ENCODE results near the gene CACNB4. TPM values are rescaled to one million over a fixed set of nuclear protein-coding genes. Genes with fewer than 3 reads are reported as not detected.

Gene CACNB4
- total and polyA plus RNA-seq, 2 of the 4 experiments (the other 2 are of a cell fraction) = 0.12 to 0.36 TPM

GRCh38 chr2:152127628-152128027 is 28.8 kb upstream of the CACNB4 start:
- no peak overlapping the region for H3K56ac ChIP-seq (ENCODE audit: extremely low read depth, insufficient read depth, low read length)
- no peak for DNase-seq
- dilution Hi-C loops (cut with HindIII; ENCODE audit: low sequenced_read_pairs, unreplicated experiment) (no loop called here), in situ Hi-C loops (cut with MboI; ENCODE audit: low sequenced_read_pairs) (no loop called here), intact Hi-C loops (cut with micrococcal nuclease) (no loop called here)
- H3K4me1 ChIP-seq (ENCODE audit: control insufficient read depth, insufficient read depth, low read length) = peaks cover under 1% of the 10 kb centered on the region; the same call in 1 of the 2 replicates
- no peak for ATAC-seq (ENCODE audit: low read depth)
- H4K8ac ChIP-seq (ENCODE audit: low read depth in 2 of 2, low read length in 2 of 2) = no peak overlapping the region
- no peaks in the 10 kb centered on the region for H3K9me3 ChIP-seq (ENCODE audit: control insufficient read depth, insufficient read depth, low read length)
- no peak overlapping the region for H2BK15ac ChIP-seq (ENCODE audit: low read depth, low read length)
- no TSS peak for BruUV-seq (replicated peaks)
- TF ChIP-seq MXI1 (IDR thresholded peaks at IDR 0.05; ENCODE audit: borderline replicate concordance, low read depth, low read length) (no peak), SMC3 (IDR thresholded peaks at IDR 0.05; ENCODE audit: low read depth, low read length) (no peak), USF2 (IDR thresholded peaks at IDR 0.05; ENCODE audit: low read depth, low read length) (no peak), CHD1 (IDR thresholded peaks at IDR 0.05; ENCODE audit: low read depth, low read length) (no peak), MAZ (IDR thresholded peaks at IDR 0.05; ENCODE audit: borderline replicate concordance, low read depth, low read length) (no peak), FOS (IDR thresholded peaks at IDR 0.05; ENCODE audit: low read depth, low read length) (no peak), NFE2L2 (IDR thresholded peaks at IDR 0.05; ENCODE audit: low read depth, low read length) (no peak), CTCF (conservative IDR thresholded peaks at IDR 0.05; ENCODE audit: low read depth, low read length) (no peak), BHLHE40 (IDR thresholded peaks at IDR 0.05; ENCODE audit: low read depth, low read length) (no peak), MAFK (IDR thresholded peaks at IDR 0.05; ENCODE audit: low read depth, low read length) (no peak), RAD21 (IDR thresholded peaks at IDR 0.05; ENCODE audit: low read length) (no peak), ELK1 (IDR thresholded peaks at IDR 0.05; ENCODE audit: borderline replicate concordance, low read depth, low read length) (no peak), RFX5 (IDR thresholded peaks at IDR 0.05; ENCODE audit: low read depth, low read length) (no peak), RCOR1 (IDR thresholded peaks at IDR 0.05; ENCODE audit: insufficient replicate concordance, low read length) (no peak)
- no peaks in the 10 kb centered on the region; the same call in 1 of the 2 replicates for H3K9me1 ChIP-seq (ENCODE audit: insufficient read depth, low read length)
- H3K79me1 ChIP-seq (ENCODE audit: low read depth in 1 of 2, low read length in 2 of 2) = no peaks in the 10 kb centered on the region
- H4K91ac ChIP-seq (ENCODE audit: insufficient read depth, low read depth, low read length) = no peak overlapping the region
- no peak overlapping the region for H2AK5ac ChIP-seq (ENCODE audit: low read depth, low read length)
- no peak overlapping the region for H2AFZ ChIP-seq (replicated peaks; ENCODE audit: low read length, poor library complexity)
- no peak overlapping the region for H3K4ac ChIP-seq (ENCODE audit: low read depth, low read length)
- ChIA-PET CTCF (interaction anchor here (1.3 kb wide), 1 partner anchor 9 kb away, joined by 4 read pairs; no protein-coding TSS in a partner anchor), POLR2A (ENCODE audit: unreplicated experiment) (no interaction called here)
- H2BK120ac ChIP-seq (ENCODE audit: low read depth, low read length) = no peak overlapping the region
- no peaks in the 10 kb centered on the region for H3K27me3 ChIP-seq (ENCODE audit: control insufficient read depth, insufficient read depth, low read length)
- H3K4me2 ChIP-seq (ENCODE audit: low read depth, low read length) = no peak overlapping the region
- H3K27ac ChIP-seq (ENCODE audit: insufficient read depth, low read length) = no peak overlapping the region
- no peak overlapping the region for H3K9ac ChIP-seq (ENCODE audit: low read depth, low read length)
- H2BK5ac ChIP-seq (ENCODE audit: low read depth, low read length, poor library complexity, severe bottlenecking) = no peak overlapping the region
- no peak overlapping the region for H3K18ac ChIP-seq (ENCODE audit: low read depth, low read length)
- H2AK9ac ChIP-seq (replicated peaks; ENCODE audit: low read depth, low read length, poor library complexity) = no peak overlapping the region
- H4K20me1 ChIP-seq (ENCODE audit: insufficient read depth, low read length) = no peaks in the 10 kb centered on the region
- no peak overlapping the region for H4K5ac ChIP-seq (ENCODE audit: low read depth, low read length)
- H3K14ac ChIP-seq (replicated peaks; ENCODE audit: low read depth, low read length) = no peak overlapping the region
- H3K36me3 ChIP-seq (ENCODE audit: control insufficient read depth, insufficient read depth, low read length) = peaks cover 7% of the 10 kb centered on the region
- H2BK20ac ChIP-seq (ENCODE audit: low read depth, low read length) = no peak overlapping the region
- H3K23ac ChIP-seq (ENCODE audit: low read depth, low read length) = no peak overlapping the region
- no peak overlapping the region for H3K4me3 ChIP-seq (ENCODE audit: insufficient read depth, low read depth, low read length)
